AG09309 (cell line): Measurements from ENCODE around the gene DCDC2B.

Experiments
- DNase-seq: peaks from one replicate; pipeline ENCODE4 v3.0.0-alpha.2; 2010; ENCODE audit warnings: low read depth
- H3K4me3 ChIP-seq: 2 replicates; pipeline ENCODE4 v1.5.1; 2011; ENCODE audit warnings: mild to moderate bottlenecking, low read depth, low read length, moderate library complexity; ENCODE audit not compliant: control insufficient read depth
- TF ChIP-seq, protein P1 (sequence below): IDR thresholded peaks from 2 replicates; pipeline ENCODE4 v1.5.1; 2011; ENCODE audit warnings: mild to moderate bottlenecking, low read depth, low read length, inconsistent platforms; ENCODE audit not compliant: insufficient read depth, control insufficient read depth; ENCODE audit errors: missing control alignments

Gene DCDC2B

DNA sequence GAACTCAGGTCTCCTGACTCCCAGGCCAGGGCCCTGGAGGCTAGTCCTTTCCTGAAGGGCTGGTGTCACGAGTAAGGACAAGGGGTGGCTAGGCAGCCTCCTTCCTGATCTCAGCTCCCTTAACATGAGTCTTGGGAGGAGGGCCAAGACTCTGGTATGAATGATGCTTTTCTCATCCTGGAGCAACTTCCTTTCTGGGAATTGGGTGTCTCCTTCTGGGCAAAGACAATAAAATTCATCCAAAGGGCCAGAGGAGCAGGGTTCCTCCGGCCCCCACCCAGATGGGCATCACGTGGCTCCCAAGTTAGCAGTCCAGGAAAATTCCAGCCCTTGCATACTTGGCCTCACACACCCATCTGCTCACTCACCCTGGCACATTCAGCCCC lies 38.0 kb downstream of the DCDC2B start, which contains the start of gene FAM167B:
FAM167B (plus strand) TSS at position 335 of the 386 bp plus-strand sequence. CDS start 200 bp downstream, outside the sequence.
- peak; percentile 80 for DNase-seq
- TF ChIP-seq, protein P1, sequence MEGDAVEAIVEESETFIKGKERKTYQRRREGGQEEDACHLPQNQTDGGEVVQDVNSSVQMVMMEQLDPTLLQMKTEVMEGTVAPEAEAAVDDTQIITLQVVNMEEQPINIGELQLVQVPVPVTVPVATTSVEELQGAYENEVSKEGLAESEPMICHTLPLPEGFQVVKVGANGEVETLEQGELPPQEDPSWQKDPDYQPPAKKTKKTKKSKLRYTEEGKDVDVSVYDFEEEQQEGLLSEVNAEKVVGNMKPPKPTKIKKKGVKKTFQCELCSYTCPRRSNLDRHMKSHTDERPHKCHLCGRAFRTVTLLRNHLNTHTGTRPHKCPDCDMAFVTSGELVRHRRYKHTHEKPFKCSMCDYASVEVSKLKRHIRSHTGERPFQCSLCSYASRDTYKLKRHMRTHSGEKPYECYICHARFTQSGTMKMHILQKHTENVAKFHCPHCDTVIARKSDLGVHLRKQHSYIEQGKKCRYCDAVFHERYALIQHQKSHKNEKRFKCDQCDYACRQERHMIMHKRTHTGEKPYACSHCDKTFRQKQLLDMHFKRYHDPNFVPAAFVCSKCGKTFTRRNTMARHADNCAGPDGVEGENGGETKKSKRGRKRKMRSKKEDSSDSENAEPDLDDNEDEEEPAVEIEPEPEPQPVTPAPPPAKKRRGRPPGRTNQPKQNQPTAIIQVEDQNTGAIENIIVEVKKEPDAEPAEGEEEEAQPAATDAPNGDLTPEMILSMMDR, result no peak
- no peak within 1 kb of the TSS for H3K4me3 ChIP-seq

DNA sequence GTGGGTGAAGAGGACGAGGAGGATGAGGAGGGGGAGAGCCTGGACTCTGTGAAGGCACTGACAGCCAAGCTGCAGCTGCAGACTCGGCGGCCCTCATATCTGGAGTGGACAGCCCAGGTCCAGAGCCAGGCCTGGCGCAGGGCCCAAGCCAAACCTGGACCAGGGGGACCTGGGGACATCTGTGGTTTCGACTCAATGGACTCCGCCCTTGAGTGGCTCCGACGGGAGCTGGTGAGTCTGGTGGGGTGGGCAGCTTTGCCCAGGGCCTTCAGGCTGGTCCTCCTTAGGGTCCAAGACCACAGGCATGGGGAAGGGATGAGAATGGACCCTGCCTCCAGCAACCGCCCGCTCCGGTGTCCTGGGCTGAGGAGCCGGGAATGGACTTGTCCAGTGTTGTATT lies 38.6 kb downstream of the DCDC2B start:
- TF ChIP-seq, protein P1, result no peak
- DNase-seq, result no peak
- H3K4me3 ChIP-seq, result no peak overlapping the region

DNA sequence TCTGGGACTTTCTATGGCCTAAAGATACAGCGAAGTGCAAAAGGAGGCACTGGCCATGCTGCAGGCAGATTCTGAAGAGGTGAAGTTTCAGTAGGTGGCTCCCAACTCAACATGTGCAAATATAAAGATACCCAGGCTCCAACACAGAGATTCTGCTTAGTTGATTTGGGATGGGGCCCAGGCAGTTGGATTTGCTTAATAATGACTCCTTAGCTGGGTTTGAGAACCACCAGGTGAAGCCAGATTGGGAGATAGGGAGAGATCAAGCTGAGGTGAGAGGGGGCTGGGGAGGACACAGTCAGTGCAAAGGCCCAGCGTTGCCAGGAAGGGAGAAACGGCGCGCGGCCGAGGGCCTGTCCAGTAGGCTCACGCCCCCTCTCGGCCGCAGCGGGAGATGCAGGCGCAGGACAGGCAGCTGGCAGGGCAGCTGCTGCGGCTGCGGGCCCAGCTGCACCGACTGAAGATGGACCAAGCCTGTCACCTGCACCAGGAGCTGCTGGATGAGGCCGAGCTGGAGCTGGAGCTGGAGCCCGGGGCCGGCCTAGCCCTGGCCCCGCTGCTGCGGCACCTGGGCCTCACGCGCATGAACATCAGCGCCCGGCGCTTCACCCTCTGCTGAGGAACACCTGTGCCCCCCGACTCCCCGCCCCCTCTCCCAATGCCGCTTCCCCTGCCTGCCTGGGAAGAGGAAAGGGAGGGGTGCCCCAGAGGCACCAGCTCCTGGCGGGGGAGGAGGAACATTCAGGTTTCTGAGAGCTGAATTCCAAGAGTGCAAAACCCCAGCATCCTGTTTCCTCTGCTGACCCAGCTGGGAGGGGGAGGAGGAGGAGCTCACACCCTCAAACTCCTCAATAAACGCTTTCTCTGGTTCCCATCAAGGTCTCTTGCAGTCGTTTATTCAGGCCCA lies 39.3 kb downstream of the DCDC2B start:
- no peak for DNase-seq
- no peak overlapping the region for H3K4me3 ChIP-seq
- TF ChIP-seq, protein P1, result peak; percentile 76

DNA sequence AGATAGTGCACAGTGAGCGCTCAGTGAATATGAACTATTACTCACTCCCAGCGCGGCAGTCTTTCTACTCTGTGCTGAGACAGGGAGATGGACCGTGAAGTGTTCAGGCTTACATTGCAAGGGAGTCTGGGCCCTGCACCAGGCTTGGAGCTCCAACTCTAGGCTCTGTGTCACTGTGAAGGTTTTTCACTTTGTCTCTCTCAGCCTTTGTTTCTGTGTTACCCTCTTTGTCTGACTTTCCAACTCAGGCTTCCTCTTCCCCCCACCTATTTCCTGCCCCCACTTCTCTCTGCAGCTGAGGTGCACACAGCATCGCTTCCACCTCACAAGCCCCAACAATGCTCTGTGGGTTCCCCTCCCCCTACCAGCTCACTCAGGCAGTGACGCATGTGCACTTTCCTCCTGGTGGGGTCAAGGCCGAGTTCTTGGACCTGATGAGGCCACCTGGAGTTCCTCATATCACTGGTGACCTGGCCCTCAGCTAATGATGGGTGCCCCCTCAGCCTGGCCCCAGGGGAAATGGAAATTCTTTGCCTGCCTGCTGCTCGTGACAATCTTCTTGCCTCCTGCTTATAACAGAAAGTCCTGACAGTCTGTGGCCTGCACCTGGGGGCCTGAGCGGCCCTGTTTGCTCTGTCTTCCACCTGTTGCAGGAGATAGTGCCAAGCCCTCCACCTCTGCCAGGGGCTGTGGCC lies 41.1 kb downstream of the DCDC2B start:
- TF ChIP-seq, protein P1, result no peak
- DNase-seq, result no peak
- H3K4me3 ChIP-seq, result no peak overlapping the region

DNA sequence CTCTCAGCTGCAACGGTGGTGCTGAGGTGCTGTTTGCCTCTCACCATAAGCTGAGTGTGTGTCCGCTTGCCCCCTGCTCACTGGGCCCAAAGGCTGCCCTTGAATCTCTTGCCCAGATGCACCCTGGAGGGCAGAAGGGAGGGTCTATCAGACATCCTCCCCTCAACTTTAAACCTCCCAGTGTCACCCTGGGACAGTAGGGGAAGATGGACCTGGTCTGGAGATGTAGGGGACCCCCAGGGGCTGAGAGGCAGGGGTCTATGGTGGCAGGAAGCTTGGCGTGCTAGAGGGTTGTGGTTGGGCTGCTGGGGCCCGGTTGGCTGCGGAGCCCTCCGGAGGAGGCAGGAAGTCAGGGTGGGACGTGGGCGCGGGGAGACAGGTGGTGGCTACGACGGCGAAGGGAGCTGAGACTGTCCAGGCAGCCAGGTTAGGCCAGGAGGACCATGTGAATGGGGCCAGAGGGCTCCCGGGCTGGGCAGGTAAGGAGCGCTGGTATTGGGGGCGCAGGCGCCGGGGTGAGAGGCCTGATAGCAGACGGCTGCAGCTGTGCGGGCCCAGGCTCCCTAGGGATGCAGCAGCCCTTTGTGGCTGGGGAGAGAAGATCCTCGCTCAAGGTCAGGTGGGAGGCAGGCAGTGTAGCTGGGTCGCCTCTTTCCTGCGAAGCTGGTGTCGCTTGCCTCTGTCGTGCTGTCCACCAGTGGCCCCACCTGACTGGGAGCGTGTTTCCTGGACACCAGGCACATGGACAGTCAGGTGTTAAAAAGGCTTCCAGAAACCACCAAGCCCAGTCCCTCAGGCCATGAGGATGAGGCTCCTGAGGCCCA lies 42.2 kb downstream of the DCDC2B start, which contains the start of gene LCK:
LCK (plus strand) TSS at position 373 of the 824 bp plus-strand sequence. CDS start 23,065 bp downstream, outside the sequence.
- H3K4me3 ChIP-seq, result no peak within 1 kb of the TSS
- DNase-seq, result no peak
- TF ChIP-seq, protein P1, result no peak
